ENCODE data around the gene APEH.

APEH gene

GRCh38 chr3:49650637-49651036, 23.5 kb upstream of the APEH start:
- no peak for DNase-seq (ENCODE audit: low read depth)

GRCh38 chr3:49652218-49652902, 21.8 kb upstream of the APEH start:
- no peak for DNase-seq (ENCODE audit: low read depth)

- no peak for DNase-seq (ENCODE audit: low read depth)
Measured at GRCh38 chr3:49652903-49653415, 21.2 kb upstream of the APEH start.

- no peak for DNase-seq (ENCODE audit: low read depth)
Measured at GRCh38 chr3:49653621-49654020, 20.5 kb upstream of the APEH start.

- no peak for DNase-seq (ENCODE audit: low read depth)
Measured at GRCh38 chr3:49654176-49654825, 19.9 kb upstream of the APEH start.

- DNase-seq (ENCODE audit: low read depth): no peak
Measured at GRCh38 chr3:49654955-49655556, 19.1 kb upstream of the APEH start.

GRCh38 chr3:49655731-49656285, 18.3 kb upstream of the APEH start:
- DNase-seq (ENCODE audit: low read depth): no peak

GRCh38 chr3:49656541-49657112, 17.5 kb upstream of the APEH start:
- DNase-seq (ENCODE audit: low read depth): no peak

- DNase-seq (ENCODE audit: low read depth): no peak
Measured at GRCh38 chr3:49657208-49657915, 16.8 kb upstream of the APEH start.

- no peak for DNase-seq (ENCODE audit: low read depth)
Measured at GRCh38 chr3:49658711-49659110, 15.4 kb upstream of the APEH start.

- DNase-seq (ENCODE audit: low read depth): no peak
Measured at GRCh38 chr3:49659756-49660155, 14.4 kb upstream of the APEH start.

GRCh38 chr3:49661281-49661680, 12.9 kb upstream of the APEH start:
- no peak for DNase-seq (ENCODE audit: low read depth)

GRCh38 chr3:49662021-49662420, 12.1 kb upstream of the APEH start:
- no peak for DNase-seq (ENCODE audit: low read depth)

- DNase-seq (ENCODE audit: low read depth): no peak
Measured at GRCh38 chr3:49662720-49663413, 11.3 kb upstream of the APEH start.

- no peak for DNase-seq (ENCODE audit: low read depth)
Measured at GRCh38 chr3:49663831-49664230, 10.3 kb upstream of the APEH start.

- no peak for DNase-seq (ENCODE audit: low read depth)
Measured at GRCh38 chr3:49664300-49664699, 9.9 kb upstream of the APEH start.

- DNase-seq (ENCODE audit: low read depth): no peak
Measured at GRCh38 chr3:49665822-49666519, 8.2 kb upstream of the APEH start.

GRCh38 chr3:49666592-49666991, 7.6 kb upstream of the APEH start:
- no peak for DNase-seq (ENCODE audit: low read depth)

GRCh38 chr3:49667701-49668413, 6.3 kb upstream of the APEH start:
- DNase-seq (ENCODE audit: low read depth): no peak

- DNase-seq (ENCODE audit: low read depth): no peak
Measured at GRCh38 chr3:49668414-49668797, 5.7 kb upstream of the APEH start.
